Activated CD8-positive, alpha-beta memory T cell treated with anti-CD3 and anti-CD28 coated beads, Interleukin-2, amount 50 U/mL, for 1 hour (primary cell): ENCODE data around the gene PCP2.

Source experiments
- DNase-seq: peaks from one replicate; pipeline ENCODE4 v3.0.0-alpha.2; 2020; ENCODE audit errors: extremely low read depth

PCP2 gene

GRCh38 chr19:7596211-7596937 is 37.1 kb downstream of the PCP2 start:
- DNase-seq: no peak

GRCh38 chr19:7595466-7596133 is 37.9 kb downstream of the PCP2 start, which contains the start of gene CAMSAP3:
TSS of gene CAMSAP3 (plus strand) at chr19:7595863. CDS start at chr19:7596003, 140 bp downstream.
- DNase-seq: no peak

- no peak for DNase-seq
Observed at GRCh38 chr19:7590256-7590655, 43.3 kb downstream of the PCP2 start.

GRCh38 chr19:7589822-7590221 is 43.7 kb downstream of the PCP2 start:
- DNase-seq: no peak

GRCh38 chr19:7582446-7582845 is 51.1 kb downstream of the PCP2 start:
- DNase-seq: no peak
